Epithelial cell of prostate (primary cell): Measurements from ENCODE around the gene ELK1.
"Not testable (repeated sequence)": the region's sequence is repeated elsewhere in the genome, so short reads cannot be mapped to it uniquely, and the experiment has no call there.

Experiments
- DNase-seq: peaks from one replicate; pipeline ENCODE4 v3.0.0-alpha.2; 2011; ENCODE audit warnings: low read depth, low spot score
- H3K27ac ChIP-seq: fragments of 450-650 bp; 2 replicates; pipeline ENCODE4 v1.5.1; 2017; ENCODE audit warnings: mild to moderate bottlenecking

The ELK1 gene, protein sequence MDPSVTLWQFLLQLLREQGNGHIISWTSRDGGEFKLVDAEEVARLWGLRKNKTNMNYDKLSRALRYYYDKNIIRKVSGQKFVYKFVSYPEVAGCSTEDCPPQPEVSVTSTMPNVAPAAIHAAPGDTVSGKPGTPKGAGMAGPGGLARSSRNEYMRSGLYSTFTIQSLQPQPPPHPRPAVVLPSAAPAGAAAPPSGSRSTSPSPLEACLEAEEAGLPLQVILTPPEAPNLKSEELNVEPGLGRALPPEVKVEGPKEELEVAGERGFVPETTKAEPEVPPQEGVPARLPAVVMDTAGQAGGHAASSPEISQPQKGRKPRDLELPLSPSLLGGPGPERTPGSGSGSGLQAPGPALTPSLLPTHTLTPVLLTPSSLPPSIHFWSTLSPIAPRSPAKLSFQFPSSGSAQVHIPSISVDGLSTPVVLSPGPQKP

DNA sequence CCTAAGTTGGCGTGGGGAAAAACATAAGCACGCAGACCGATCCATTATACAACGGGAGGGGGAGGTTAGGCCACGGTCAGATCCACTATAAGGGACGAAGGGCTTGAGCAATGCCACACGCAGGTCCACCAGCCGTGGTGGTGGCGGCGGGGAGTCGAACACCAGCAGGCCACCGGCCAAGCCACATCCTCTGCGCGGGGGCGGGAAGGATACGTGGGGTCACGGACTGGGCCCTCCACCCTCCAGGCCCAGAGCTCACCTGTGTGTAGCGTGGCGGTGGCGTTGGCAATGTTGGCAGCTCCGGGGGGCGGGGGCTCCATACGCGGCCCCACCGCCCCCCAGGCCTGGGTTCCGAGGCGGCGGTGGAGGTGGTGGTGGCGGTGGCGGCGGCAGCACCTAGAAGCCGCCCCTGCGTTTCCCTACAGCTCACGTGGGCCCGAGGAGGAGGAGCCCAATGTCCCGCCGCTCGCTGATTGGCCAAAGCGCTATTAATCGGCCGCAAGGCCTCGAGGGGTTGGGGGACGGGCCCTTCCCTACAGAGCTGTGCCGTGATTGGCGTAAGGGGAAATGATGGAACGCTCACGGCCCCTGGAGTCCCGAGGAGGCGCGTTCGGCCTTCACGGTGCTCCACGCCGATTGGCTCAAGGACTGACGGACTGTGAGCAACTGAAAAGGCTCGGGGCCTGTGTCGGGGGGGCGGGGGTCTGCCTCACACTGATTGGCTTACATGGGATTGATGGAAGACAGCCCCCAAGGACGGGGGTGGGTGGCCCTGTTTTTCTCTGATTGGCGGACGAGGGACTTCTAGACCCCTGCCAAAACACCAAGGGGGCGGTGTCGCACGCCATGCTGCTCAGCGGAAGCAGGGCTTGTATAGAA lies at the start of gene ELK1:
Gene ELK1, minus strand, starts transcription at position 400 of the 879 bp plus-strand sequence. CDS start 9,122 bp downstream, outside the sequence.
- peak; percentile 88 for DNase-seq
- H3K27ac ChIP-seq: peak within 1 kb of the TSS; percentile 59

DNA sequence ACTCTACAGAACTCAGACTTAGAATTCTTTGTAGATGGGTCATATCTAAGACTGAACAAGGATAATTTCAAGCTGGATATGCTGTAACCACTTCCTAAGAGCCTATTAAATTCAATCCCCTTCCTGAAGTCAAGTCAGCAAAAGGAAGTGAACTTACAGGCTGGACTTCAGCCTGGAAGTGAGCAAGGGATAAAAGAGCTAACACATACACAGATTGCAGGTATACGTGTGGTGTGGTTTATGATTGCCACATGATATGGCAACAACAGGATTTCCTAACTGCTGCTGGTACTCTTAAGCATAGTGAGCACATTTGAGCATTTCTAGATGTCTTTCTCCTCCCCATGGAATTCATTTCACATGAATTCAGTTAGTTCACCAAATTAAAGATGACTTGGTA lies 46.8 kb upstream of the ELK1 start:
- H3K27ac ChIP-seq: no peak overlapping the region
- DNase-seq: no peak

DNA sequence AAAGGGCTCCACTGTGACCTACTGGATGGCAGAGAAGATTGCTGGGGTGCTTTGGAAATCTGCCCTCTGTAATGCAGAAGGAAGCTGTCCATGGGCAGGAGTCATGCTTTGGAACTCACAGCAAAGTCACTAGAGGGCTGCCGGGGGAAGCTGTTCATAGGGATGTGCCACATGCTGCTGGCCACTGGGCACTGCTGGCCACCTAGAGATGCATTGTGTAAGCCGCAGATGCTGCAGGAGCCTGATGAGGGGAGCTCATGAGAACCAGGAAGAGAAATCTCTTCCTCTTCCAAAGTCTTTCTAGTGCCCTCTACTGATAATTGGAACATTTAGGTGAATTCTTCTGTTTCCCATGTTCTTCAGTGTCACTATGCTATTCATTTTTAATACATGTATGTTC lies 39.8 kb upstream of the ELK1 start:
- no peak for DNase-seq
- no peak overlapping the region for H3K27ac ChIP-seq

DNA sequence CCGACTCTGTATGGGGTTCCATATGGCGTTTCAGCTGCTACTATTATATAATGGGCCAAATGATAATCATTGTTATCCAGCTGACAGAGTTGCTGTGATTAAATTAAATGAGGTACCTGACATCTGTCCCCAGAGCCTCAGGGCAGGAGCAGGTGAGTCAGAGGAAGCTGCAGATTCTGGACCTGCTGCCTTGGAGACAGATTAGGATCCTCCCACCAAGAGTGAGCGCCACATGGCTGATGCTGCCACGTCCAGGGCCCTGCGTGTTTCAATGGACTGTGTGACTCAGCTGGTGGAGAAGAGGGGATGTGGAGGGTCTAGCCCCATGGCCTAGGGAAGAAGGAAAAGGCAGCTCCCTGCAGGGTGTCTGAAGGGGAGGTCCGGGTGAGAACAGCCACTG lies 36.9 kb upstream of the ELK1 start:
- no peak for DNase-seq
- H3K27ac ChIP-seq: no peak overlapping the region

DNA sequence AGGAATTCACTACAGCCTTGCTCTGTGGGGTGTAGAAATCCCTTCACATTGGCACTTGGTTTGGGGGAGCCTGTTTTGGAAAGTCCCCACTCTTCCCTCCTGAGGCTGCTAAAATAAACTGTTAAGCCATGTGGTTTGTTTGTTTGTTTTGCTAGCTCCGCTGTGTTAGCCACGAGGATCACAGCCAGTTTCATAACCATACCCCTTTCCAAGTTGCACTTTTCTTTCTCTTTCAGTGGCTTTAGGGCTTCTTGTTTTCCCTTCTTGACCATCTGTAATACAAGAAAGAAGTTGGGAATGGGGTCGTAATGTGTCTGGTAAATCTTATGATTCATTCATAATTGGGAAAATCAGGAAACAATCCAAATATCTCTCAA lies 33.5 kb upstream of the ELK1 start:
- no peak overlapping the region for H3K27ac ChIP-seq
- no peak for DNase-seq

DNA sequence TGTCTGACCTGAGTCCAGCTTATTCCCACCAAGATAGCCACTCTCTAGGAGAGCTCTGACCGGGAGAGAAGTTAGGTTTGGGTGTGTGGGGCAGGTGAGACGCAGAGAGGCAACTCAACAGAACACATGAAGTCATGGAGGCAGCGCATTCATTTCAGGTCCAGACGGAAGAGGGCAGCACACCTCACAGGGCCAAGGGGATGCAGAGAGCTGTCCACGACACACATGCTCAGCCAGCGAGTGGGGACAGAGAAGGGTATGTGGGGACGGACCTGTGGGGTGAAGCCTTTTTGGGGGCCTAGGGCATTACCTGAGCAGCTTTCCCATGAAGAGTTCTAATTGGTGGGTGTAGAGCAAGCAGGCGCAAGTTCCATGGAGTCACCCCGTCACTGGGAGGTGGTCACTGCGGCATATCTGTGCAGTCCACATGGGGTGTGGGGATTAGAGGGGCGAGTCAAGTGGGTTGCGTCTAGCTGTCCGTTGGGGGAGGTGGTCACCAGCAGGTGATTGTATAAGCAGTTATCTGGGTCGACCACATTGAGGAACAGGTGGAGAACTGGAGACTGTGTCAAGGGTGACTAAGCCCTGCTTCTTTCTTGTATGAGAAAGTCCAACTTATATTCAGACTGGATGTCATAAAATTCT lies 32.9 kb upstream of the ELK1 start:
- no peak for DNase-seq
- no peak overlapping the region for H3K27ac ChIP-seq

DNA sequence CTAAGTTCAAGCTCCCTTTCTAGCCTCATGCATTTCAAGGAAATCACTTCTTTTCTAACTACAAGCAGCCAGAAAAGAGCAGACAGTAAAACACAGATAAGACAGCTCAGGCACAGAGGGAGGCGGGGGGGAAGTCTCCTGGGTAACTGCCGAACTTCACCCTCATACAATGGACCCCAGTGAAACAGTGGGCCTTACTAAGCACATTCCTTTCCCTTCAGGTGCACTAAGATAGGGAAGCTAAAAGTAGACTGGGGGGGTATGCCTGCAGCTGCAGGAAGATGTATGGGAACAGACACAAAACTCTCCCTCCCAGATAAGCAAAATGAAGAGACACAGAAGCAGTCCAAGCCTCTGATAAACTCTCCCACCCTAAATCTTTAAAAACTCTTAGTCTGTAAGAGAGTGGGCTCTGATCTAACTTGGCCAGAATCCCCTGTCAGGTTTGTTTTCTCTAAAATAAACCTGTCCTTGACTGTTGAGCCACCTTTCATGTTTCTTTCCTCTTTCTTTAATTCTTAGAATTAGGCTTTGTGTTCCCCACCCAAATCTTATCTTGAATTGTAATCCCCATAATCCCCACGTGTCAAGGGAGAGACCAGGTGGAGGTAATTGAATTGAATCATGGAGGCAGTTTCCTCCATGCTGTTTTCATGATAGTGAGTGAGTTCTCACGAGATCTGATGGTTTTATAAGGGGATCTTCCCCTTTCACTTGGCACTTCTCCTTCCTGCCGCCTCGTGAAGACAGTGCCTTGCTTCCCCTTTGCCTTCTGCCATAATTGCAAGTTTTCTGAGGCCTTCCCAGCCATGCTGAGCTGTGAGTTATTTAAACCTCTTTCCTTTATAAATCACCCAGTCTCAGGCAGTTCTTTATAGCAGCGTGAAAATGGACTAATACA lies 25.8 kb upstream of the ELK1 start:
- not testable (repeated sequence) for DNase-seq, H3K27ac ChIP-seq

DNA sequence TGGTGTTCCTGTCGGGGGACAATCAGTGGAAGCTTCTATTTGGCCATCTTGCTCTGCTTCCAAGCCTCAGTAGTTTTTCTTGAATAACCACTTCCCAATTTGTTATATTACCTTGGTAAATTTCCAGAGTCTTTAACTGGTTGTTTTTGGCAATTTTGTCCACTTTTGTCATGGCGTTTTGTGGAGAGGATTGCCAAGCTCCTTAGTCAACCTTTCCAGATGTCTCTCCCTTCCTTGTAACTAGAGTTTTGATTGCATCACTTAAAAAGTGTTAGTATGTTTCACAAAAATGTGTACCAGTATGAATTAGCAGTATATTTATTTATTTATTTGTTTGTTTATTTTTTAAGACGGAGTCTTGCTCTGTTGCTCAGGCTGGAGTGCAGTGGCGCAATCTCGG lies 24.4 kb upstream of the ELK1 start:
- DNase-seq: no peak
- H3K27ac ChIP-seq: no peak overlapping the region

DNA sequence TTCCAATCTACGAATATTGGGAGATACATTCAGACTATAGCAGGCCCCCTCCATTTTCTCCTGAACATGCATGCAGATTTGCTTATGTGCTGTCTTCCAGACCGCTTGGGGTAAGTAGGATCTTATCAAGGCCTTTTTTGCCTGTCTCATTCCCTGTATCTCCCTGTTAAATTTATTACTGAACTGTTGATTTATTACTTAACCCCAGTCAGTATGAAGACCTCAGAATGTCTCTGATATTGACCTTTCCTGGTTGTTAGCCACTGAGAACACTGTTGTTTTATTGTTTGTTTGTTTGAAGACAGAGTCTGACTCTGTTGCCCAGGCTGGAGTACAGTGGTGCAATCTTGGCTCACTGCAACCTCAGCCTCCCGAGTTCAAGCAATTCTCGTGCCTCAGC lies 15.4 kb upstream of the ELK1 start:
- H3K27ac ChIP-seq, DNase-seq: not testable (repeated sequence)

DNA sequence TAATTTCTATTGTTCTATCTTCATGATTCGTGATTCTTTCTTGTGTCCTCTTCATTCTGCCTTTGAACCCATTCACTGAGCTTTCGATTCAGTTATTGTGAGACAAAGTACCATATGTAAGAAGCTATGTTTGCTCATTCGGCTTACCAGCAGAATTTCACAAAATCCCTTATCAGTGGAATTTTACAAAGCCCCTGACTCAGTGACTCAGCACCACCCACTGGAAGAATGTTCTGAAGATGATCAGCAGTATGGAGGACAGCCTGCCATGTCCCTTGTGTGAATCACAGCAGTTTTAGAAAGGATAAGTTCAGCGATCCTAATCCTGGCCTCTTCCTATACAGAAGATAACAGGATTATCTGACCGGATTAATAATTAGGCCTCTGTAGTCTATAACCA lies 14.4 kb upstream of the ELK1 start:
- no peak for DNase-seq
- no peak overlapping the region for H3K27ac ChIP-seq

DNA sequence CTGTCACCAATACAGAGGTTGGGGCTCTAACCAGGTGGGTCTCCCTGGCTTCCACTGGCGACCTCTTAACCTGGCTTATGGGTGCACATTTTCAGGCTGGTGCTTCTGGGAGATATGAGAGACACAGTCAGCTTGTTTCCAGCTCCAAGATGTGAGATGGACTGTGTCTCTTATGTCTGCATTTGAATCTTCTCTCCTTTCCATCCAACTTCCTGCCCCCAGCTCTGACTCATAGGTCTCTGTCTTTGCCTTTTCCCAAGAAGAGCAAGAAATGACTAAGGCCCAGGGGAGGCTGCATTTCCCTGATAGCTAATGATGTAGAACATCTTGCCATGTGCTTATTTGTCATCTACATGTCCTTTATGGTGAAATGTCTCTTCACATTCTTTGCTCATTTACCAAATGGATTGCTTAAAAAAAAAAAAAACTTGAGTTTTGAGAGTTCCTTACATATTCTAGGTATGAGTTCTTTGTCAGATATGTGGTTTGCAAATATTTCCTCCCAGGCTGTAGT lies 11.8 kb upstream of the ELK1 start:
- peak; percentile 26 for DNase-seq
- H3K27ac ChIP-seq: peak overlapping the region; percentile 65

DNA sequence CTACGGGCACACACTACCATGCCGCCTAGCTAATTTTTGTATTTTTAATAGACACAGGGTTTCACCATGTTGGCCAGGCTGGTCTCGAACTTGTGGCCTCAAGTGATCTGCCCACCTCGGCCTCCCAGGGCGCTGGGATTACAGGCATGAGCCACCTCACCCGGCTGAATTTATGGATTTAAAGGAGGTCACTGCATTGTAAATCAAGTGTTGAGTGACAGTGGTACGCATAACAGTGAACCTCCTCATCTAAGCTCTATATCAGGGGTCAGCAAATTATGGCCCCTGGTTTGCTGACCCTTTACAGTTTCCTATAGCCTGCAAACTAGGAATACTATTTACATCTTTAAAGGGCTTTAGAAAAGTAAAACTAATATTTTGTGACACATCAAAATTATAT lies 11.2 kb upstream of the ELK1 start:
- H3K27ac ChIP-seq: peak overlapping the region; percentile 65
- DNase-seq: no peak

DNA sequence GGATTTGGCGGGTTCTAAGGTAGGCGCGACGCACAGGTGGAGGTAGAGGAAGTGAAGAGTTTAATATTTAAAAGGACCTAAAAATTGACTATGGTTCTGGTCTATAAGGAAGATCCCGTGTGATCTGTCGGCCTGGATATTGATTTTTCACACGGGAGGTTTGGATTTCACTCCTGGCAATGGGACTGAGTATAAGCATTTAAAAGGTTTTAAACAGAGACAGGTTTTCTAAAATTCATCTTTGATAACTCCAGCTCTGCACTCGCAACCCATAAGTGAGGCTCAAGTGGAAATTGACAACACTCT lies 9.0 kb upstream of the ELK1 start:
- peak overlapping the region; percentile 91 for H3K27ac ChIP-seq
- no peak for DNase-seq

DNA sequence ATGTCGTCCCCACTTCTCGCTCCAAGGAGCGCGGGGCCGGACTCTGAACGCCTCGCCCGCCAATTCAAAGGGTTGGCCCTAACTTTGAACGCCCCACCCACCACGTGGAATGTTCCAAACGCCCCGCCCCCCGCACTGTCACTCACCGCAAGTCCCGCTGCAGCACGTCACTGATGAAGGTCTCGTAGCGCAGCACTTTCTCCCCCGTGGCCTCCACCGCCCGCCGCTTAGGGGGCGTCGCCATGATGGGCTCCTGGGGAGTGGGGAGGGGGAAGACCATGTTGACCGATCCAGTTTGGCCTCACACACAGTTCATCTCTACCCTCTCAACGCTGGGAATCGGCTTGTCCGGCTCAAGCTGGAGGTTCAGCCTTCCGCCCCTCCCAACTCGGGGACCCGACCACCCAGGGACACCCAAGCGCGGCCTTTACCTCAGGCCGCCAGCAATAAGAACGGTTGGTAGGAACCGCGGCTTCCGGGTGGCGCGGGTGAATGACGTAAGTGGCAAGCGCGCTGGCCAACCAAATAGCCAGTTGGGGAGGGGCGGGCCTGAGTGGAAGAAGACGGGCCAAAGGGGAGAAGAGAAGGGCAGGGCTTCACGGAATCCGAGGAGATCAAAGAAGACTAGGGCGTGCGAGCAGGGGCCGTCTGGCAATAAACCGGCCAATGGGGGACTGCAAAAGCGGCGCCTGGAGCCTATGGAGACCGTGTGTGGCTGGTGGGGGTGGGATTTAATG lies 8.5 kb upstream of the ELK1 start, which contains the start of gene UXT:
Gene UXT, minus strand, starts transcription at position 497 of the 737 bp plus-strand sequence. Its CDS starts 253 bp downstream, at position 244.
- peak; percentile 78 for DNase-seq

DNA sequence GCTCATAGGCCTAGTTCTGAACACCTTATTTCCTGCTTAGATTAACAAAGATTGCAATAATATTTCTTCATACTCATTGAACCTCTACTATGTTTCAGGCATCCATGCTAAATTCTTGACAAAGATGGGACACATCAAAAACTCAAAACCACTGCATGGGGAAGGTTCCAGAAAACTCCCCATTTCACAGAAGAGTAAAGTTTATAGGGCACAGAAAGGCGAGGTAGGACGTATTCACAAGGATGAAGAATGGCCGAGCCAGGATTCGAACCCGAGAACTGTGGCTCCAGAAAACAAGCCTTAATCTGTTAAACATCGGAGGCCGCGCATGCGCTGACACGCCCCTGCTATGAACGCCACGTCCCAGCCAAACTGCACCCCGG lies 7.9 kb upstream of the ELK1 start:
- no peak for DNase-seq
- peak overlapping the region; percentile 91 for H3K27ac ChIP-seq

More for the DNA sequence above, 8.5 kb upstream of the ELK1 start, which contains the start of gene UXT:
- peak within 1 kb of the TSS; percentile 91 for H3K27ac ChIP-seq

DNA sequence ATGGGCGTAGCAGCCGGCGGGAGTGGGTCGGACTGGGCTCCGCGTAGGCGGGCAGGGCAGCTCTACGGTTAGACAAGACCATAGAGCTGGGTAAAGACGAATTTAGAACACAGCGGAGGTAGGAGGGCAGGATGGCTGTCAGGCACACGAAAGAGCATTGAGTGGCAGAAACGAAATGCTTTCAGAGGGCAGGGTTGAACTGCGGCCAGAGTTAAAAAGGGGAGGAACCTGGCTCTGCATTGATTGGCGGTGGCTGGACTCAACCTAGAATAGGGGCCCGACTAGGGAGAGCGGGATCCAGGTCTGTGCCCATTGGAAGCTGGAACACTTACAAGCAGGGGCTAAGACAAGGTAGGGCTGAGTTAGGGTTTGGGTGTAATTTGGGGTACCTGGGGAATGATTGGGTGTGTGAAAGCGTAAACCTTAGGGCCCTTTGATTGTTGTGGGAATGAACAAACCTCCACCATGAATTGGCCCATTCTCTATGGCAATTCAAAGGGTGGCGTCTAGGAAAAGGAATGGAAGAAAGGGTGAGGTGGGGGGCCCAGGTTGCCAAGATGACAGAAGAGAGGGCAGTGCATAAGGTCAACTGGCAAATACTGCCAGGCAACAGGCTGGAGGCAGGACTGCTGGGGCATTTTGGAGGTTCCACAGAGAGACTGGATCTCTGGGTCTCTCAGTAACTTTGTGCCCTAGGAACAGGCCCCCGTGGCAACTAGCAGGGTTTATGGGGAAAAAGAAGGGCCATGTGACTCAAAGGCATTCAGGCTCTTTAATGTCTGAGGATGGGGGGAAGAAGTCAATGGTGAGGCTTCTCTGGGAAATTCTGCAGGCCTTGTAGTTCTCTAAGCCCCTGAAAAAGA lies 911 bp upstream of the ELK1 start:
- peak overlapping the region; percentile 59 for H3K27ac ChIP-seq
- no peak for DNase-seq

DNA sequence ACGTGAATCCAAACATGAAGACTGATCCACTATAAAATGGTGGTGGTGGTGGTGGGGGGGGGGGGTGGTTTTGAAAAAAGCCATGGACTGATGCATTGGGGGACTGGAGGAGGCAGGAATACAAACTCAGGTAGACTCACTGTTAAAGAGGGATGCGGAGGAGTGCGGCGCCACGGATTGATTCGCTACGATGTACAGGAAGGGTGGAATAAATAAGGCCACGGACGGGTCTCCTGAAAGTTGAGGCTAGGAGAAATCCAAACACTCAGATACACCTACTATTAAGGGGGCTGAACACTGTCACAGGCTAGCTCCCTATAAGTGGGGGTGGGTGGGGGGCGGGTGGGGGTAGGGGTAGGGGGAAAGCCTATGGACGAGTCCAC lies 591 bp downstream of the ELK1 start:
- peak overlapping the region; percentile 59 for H3K27ac ChIP-seq
- no peak for DNase-seq

DNA sequence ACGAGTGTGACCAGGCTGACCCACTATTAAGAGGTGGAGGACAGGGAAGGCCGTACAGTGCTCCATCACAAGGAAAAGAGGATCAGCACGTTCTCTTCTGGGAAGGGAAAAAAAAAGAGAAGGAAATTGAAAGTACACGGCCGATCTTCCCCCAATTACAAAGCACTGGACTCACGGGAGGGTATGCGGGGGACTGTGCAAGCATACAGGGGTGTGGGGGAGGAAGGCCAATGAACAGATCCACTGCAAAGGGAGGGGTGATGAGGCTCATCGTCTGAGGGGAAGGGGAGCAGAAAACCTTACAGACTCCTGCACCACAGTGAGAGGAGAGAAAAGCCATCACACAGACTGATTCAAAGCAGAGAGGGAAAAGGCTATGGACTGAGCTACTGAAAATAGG lies 1.1 kb downstream of the ELK1 start:
- DNase-seq: no peak
- no peak overlapping the region for H3K27ac ChIP-seq
